ENCODE data around the gene FNDC5.

DNA sequence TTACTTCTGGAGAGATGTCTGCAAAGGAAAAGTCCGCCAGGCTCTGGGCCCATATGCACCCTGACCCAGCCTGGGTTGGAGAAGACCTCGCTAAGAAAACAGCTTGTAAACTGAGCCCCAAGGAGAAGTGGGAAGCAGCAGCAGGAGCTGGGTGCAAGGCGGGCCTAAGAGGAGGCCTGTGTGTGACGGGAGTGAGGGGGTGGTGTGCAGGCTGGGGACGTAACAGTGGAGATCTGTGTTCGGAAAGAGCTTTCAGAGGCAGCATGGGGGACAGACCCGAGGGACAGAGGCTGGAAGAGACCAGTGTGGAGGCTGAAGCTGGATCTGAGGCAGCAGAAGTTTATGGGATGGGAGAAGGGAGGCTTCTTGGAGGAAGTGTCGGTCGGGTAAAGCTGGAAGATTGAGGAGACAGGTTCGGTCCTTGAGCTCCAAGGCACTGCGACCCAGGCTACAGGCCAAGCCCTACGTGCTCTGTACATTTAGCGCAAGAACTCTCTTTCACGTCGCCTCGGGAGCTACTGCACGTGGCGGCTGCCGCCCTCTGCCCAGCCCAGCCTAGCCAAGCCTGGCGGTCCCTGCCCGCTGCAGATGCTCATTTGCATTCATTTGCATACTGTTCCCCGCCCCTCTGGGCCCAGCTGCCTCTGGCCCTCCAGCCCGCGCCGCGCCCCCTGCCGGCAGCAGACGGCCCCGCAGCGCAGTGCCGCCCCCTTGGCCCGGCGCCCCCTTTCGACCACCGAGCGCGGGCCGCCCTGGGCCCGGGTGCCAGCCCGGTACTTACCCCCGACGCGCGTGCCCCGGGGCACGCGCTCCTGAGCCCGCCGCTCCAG, 21.9 kb upstream of the FNDC5 start:
- no peak for TF ChIP-seq ZFP30 (CRISPR knock-in tag; IDR thresholded peaks at IDR 0.05)
- TF ChIP-seq ESRRG (CRISPR knock-in tag; IDR thresholded peaks at IDR 0.05): no peak
- TF ChIP-seq PPARA (CRISPR knock-in tag; IDR thresholded peaks at IDR 0.05; ENCODE audit: borderline replicate concordance): no peak
- TF ChIP-seq, protein P1, sequence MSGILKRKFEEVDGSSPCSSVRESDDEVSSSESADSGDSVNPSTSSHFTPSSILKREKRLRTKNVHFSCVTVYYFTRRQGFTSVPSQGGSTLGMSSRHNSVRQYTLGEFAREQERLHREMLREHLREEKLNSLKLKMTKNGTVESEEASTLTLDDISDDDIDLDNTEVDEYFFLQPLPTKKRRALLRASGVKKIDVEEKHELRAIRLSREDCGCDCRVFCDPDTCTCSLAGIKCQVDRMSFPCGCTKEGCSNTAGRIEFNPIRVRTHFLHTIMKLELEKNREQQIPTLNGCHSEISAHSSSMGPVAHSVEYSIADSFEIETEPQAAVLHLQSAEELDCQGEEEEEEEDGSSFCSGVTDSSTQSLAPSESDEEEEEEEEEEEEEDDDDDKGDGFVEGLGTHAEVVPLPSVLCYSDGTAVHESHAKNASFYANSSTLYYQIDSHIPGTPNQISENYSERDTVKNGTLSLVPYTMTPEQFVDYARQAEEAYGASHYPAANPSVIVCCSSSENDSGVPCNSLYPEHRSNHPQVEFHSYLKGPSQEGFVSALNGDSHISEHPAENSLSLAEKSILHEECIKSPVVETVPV (CRISPR knock-in tag; IDR thresholded peaks at IDR 0.05): no peak
- no peak for TF ChIP-seq RARB (CRISPR knock-in tag; IDR thresholded peaks at IDR 0.05)
- TF ChIP-seq TOX (CRISPR knock-in tag; IDR thresholded peaks at IDR 0.05; ENCODE audit: borderline replicate concordance): no peak
- TF ChIP-seq OSR1 (CRISPR knock-in tag; IDR thresholded peaks at IDR 0.05): no peak
- no peak for TF ChIP-seq BACH2 (CRISPR knock-in tag; IDR thresholded peaks at IDR 0.05; ENCODE audit: borderline replicate concordance)
- no peak for TF ChIP-seq ZFP3 (CRISPR knock-in tag; IDR thresholded peaks at IDR 0.05)
- TF ChIP-seq, protein P2, sequence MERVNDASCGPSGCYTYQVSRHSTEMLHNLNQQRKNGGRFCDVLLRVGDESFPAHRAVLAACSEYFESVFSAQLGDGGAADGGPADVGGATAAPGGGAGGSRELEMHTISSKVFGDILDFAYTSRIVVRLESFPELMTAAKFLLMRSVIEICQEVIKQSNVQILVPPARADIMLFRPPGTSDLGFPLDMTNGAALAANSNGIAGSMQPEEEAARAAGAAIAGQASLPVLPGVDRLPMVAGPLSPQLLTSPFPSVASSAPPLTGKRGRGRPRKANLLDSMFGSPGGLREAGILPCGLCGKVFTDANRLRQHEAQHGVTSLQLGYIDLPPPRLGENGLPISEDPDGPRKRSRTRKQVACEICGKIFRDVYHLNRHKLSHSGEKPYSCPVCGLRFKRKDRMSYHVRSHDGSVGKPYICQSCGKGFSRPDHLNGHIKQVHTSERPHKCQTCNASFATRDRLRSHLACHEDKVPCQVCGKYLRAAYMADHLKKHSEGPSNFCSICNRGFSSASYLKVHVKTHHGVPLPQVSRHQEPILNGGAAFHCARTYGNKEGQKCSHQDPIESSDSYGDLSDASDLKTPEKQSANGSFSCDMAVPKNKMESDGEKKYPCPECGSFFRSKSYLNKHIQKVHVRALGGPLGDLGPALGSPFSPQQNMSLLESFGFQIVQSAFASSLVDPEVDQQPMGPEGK (CRISPR knock-in tag; IDR thresholded peaks at IDR 0.05; ENCODE audit: borderline replicate concordance): no peak
- no peak for TF ChIP-seq ZNF8 (CRISPR knock-in tag; IDR thresholded peaks at IDR 0.05)
- TF ChIP-seq ZNF70 (CRISPR knock-in tag; IDR thresholded peaks at IDR 0.05): no peak
- TF ChIP-seq, protein P3, sequence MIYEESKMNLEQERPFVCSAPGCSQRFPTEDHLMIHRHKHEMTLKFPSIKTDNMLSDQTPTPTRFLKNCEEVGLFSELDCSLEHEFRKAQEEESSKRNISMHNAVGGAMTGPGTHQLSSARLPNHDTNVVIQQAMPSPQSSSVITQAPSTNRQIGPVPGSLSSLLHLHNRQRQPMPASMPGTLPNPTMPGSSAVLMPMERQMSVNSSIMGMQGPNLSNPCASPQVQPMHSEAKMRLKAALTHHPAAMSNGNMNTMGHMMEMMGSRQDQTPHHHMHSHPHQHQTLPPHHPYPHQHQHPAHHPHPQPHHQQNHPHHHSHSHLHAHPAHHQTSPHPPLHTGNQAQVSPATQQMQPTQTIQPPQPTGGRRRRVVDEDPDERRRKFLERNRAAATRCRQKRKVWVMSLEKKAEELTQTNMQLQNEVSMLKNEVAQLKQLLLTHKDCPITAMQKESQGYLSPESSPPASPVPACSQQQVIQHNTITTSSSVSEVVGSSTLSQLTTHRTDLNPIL (CRISPR knock-in tag; IDR thresholded peaks at IDR 0.05; ENCODE audit: low read depth): no peak
- no peak for TF ChIP-seq CSDC2 (CRISPR knock-in tag; IDR thresholded peaks at IDR 0.05)
